Panc1 (cell line): Measurements from ENCODE around the gene KANK2. TPM values are rescaled to one million over a fixed set of nuclear protein-coding genes. Genes with fewer than 3 reads are reported as not detected.
A peak's percentile ranks its signal among the peaks of the same experiment; 100 is the strongest.
"Not testable (repeated sequence)": the region's sequence is repeated elsewhere in the genome, so short reads cannot be mapped to it uniquely, and the experiment has no call there.

Source experiments
- ATAC-seq: fragments of 200-7000 bp; cut with Tn5 transposase; 2 replicates; pipeline ENCODE4 v1.9.1; 2020; ENCODE audit warnings: mild to moderate bottlenecking, moderate library complexity
- BruUV-seq: library from RNA; stranded (reverse); fragments of 400-500 nt; replicated peaks from 2 replicates; lab custom pipeline; 2021; lab: Mats Ljungman, UMichigan
- CTCF ChIA-PET: fragments of 300-600 bp; sonication (Branson Sonifier 250); formaldehyde crosslinking; loops from one replicate; lab custom pipeline; 2022; ENCODE audit warnings: antibody characterized with exemption; lab: Charles Lee
- POLR2A ChIA-PET: fragments of 300-600 bp; sonication (Branson Sonifier 250); formaldehyde crosslinking; loops from one replicate; lab custom pipeline; 2022; ENCODE audit warnings: antibody characterized with exemption; lab: Charles Lee
- DNase-seq: peaks from one replicate; pipeline ENCODE4 v3.0.0-alpha.2; 2010; ENCODE audit warnings: low read depth, low spot score
- H3K27ac ChIP-seq: 2 replicates; pipeline ENCODE4 v1.5.1; 2011; ENCODE audit warnings: mild to moderate bottlenecking, low read length, inconsistent platforms
- H3K27me3 ChIP-seq: fragments of 200-500 bp; sonication (Bioruptor generic); 2 replicates; pipeline ENCODE4 v1.6.0; 2014; ENCODE audit warnings: low read length, inconsistent platforms; ENCODE audit not compliant: control insufficient read depth, insufficient read depth
- H3K36me3 ChIP-seq: fragments of 200-500 bp; sonication (Bioruptor generic); 2 replicates; pipeline ENCODE4 v1.5.1; 2014; ENCODE audit warnings: inconsistent platforms, mild to moderate bottlenecking, low read length, moderate library complexity; ENCODE audit not compliant: control insufficient read depth, insufficient read depth
- H3K4me1 ChIP-seq: 2 replicates; pipeline ENCODE4 v1.5.1; 2011; ENCODE audit warnings: inconsistent platforms, mild to moderate bottlenecking, low read length, moderate library complexity; ENCODE audit not compliant: control insufficient read depth, insufficient read depth
- H3K4me3 ChIP-seq, 2 experiments: 2 replicates each; pipeline ENCODE4 v1.5.1; 2011 to 2012; ENCODE audit warnings: low read depth in 2 of 2, low read length in 2 of 2, mild to moderate bottlenecking in 2 of 2, inconsistent platforms in 1 of 2, moderate library complexity in 1 of 2
- H3K9me3 ChIP-seq: fragments of 200-500 bp; sonication (Bioruptor generic); 2 replicates; pipeline ENCODE4 v1.5.1; 2014; ENCODE audit warnings: low read depth, mild to moderate bottlenecking, inconsistent platforms, low read length, moderate library complexity; ENCODE audit not compliant: control insufficient read depth, insufficient read depth
- CTCF ChIP-seq: fragments of 450-650 bp; IDR thresholded peaks from 2 replicates; pipeline ENCODE4 v1.5.1; 2017; ENCODE audit warnings: mild to moderate bottlenecking
- POLR2AphosphoS5 ChIP-seq: IDR thresholded peaks from 2 replicates; pipeline ENCODE4 v1.6.1; 2012; ENCODE audit warnings: mild to moderate bottlenecking, low read depth, low read length, moderate library complexity
- SIN3A ChIP-seq: IDR thresholded peaks from 2 replicates; pipeline ENCODE4 v1.6.1; 2012; ENCODE audit warnings: low read depth, mild to moderate bottlenecking, low read length, moderate library complexity, borderline replicate concordance; ENCODE audit not compliant: insufficient read depth
- TCF7L2 ChIP-seq: IDR thresholded peaks from 2 replicates; pipeline ENCODE4 v1.6.1; 2011; ENCODE audit warnings: mild to moderate bottlenecking, low read depth, low read length, inconsistent platforms
- in situ Hi-C: cut with HindIII; loops from 2 replicates; pipeline ENCODE4 v1.10.0; 2016; ENCODE audit warnings: low sequenced_read_pairs, low pct_unique_long_range_greater_than_20kb
- intact Hi-C: fragments of 100-400 bp; cut with micrococcal nuclease; formaldehyde crosslinking; loops from one replicate; pipeline ENCODE4 v1.10.0; 2022; ENCODE audit not compliant: unreplicated experiment
- total RNA-seq: library from RNA; stranded (reverse); gene quantifications from one replicate; pipeline ENCODE4 v1.2.1, GENCODE V29; 2021; ENCODE audit not compliant: unreplicated experiment
- TF ChIP-seq, protein P1 (sequence below), 2 experiments: IDR thresholded peaks; 2 replicates each; pipeline ENCODE4 v1.6.1; 2011 to 2012; ENCODE audit warnings: low read depth in 2 of 2, control low read depth in 1 of 2, low read length in 1 of 2, mild to moderate bottlenecking in 1 of 2, moderate library complexity in 1 of 2; ENCODE audit not compliant: insufficient read depth in 1 of 2

KANK2 gene
- total RNA-seq, 1 experiment from 2014 or later = 121 TPM

- TF ChIP-seq POLR2AphosphoS5 (no peak), TCF7L2 (no peak), CTCF (no peak), SIN3A (no peak)
- TF ChIP-seq, protein P1, sequence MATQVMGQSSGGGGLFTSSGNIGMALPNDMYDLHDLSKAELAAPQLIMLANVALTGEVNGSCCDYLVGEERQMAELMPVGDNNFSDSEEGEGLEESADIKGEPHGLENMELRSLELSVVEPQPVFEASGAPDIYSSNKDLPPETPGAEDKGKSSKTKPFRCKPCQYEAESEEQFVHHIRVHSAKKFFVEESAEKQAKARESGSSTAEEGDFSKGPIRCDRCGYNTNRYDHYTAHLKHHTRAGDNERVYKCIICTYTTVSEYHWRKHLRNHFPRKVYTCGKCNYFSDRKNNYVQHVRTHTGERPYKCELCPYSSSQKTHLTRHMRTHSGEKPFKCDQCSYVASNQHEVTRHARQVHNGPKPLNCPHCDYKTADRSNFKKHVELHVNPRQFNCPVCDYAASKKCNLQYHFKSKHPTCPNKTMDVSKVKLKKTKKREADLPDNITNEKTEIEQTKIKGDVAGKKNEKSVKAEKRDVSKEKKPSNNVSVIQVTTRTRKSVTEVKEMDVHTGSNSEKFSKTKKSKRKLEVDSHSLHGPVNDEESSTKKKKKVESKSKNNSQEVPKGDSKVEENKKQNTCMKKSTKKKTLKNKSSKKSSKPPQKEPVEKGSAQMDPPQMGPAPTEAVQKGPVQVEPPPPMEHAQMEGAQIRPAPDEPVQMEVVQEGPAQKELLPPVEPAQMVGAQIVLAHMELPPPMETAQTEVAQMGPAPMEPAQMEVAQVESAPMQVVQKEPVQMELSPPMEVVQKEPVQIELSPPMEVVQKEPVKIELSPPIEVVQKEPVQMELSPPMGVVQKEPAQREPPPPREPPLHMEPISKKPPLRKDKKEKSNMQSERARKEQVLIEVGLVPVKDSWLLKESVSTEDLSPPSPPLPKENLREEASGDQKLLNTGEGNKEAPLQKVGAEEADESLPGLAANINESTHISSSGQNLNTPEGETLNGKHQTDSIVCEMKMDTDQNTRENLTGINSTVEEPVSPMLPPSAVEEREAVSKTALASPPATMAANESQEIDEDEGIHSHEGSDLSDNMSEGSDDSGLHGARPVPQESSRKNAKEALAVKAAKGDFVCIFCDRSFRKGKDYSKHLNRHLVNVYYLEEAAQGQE (IDR thresholded peaks at IDR 0.05; ENCODE audit: insufficient read depth in 1 of 2, low read depth in 2 of 2, low read length in 1 of 2) = no peak
- no peaks in the 10 kb centered on the region for H3K36me3 ChIP-seq
- H3K27ac ChIP-seq = no peak overlapping the region
- ChIA-PET CTCF (no interaction called here), POLR2A (interaction anchor here (0.6 kb wide), 1 partner anchor 40 kb away, joined by 5 read pairs; no protein-coding TSS in a partner anchor)
- no peaks in the 10 kb centered on the region for H3K4me1 ChIP-seq
- no peaks in the 10 kb centered on the region for H3K9me3 ChIP-seq
- no peaks in the 10 kb centered on the region for H3K27me3 ChIP-seq
- ATAC-seq = no peak
- BruUV-seq = no TSS peak
- in situ Hi-C loops (no loop called here), intact Hi-C loops (no loop called here)
- no peak for DNase-seq
- no peak overlapping the region for H3K4me3 ChIP-seq
Measured at GRCh38 chr19:11164879-11165406, 32.4 kb downstream of the KANK2 start.

- no peak for ATAC-seq
- Histone ChIP-seq H3K27me3 (no peaks in the 10 kb centered on the region), H3K4me3 (no peak overlapping the region), H3K27ac (no peak overlapping the region), H3K4me1 (no peaks in the 10 kb centered on the region), H3K36me3 (no peaks in the 10 kb centered on the region), H3K9me3 (no peaks in the 10 kb centered on the region)
- TF ChIP-seq, protein P1 (IDR thresholded peaks at IDR 0.05; ENCODE audit: insufficient read depth in 1 of 2, low read depth in 2 of 2, low read length in 1 of 2) = no peak
- TF ChIP-seq POLR2AphosphoS5 = no peak
- TF ChIP-seq SIN3A = no peak
- TF ChIP-seq CTCF = no peak
- TF ChIP-seq TCF7L2 = no peak
- DNase-seq = no peak
- ChIA-PET CTCF (no interaction called here), POLR2A (interaction anchor here (0.6 kb wide), 1 partner anchor 39 kb away, joined by 5 read pairs; no protein-coding TSS in a partner anchor)
- TSS peak; percentile 95 for BruUV-seq
- intact Hi-C loops = no loop called here
- in situ Hi-C loops = no loop called here
Measured at GRCh38 chr19:11164296-11164695, 33.0 kb downstream of the KANK2 start.

DNA sequence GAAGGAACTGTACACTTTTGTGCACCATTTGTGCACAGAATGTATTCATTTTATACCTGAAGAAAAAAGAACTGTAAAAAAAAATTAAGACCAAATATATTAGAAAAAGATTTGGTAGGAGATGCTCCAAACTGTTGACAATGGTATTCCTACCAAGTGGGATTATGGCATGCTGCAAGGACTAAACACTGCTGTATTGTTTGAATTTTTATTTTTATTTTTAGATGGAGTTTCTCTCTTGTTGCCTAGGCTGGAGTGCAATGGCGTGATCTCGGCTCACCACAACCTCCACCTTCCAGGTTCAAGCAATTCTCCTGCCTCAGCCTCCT, 36.9 kb downstream of the KANK2 start:
- CTCF ChIA-PET, ATAC-seq: not testable (repeated sequence)

More for the DNA sequence above, 36.9 kb downstream of the KANK2 start:
- POLR2A ChIA-PET, H3K36me3 ChIP-seq, BruUV-seq, H3K27me3 ChIP-seq, H3K4me3 ChIP-seq, intact Hi-C loops, in situ Hi-C loops, H3K9me3 ChIP-seq, H3K4me1 ChIP-seq, DNase-seq, H3K27ac ChIP-seq: not testable (repeated sequence)
